T47D (cell line): ENCODE measurements around the gene CYGB.
A peak's percentile ranks its signal among the peaks of the same experiment; 100 is the strongest.

Source experiments
- DNase-seq, 2 experiments: peaks; one replicate each; pipeline versions ENCODE4 v3.0.0 to v3.0.0-alpha.2; 2011 to 2012; ENCODE audit warnings: low read depth in 1 of 2, low spot score in 1 of 2
- JUND ChIP-seq: IDR thresholded peaks from 2 replicates; pipeline ENCODE4 v1.6.1; 2012; ENCODE audit warnings: low read depth
- in situ Hi-C: cut with HindIII; loops from 2 replicates; pipeline ENCODE4 v1.10.0; 2016; ENCODE audit warnings: low sequenced_read_pairs, low pct_unique_long_range_greater_than_20kb

CYGB gene

DNA sequence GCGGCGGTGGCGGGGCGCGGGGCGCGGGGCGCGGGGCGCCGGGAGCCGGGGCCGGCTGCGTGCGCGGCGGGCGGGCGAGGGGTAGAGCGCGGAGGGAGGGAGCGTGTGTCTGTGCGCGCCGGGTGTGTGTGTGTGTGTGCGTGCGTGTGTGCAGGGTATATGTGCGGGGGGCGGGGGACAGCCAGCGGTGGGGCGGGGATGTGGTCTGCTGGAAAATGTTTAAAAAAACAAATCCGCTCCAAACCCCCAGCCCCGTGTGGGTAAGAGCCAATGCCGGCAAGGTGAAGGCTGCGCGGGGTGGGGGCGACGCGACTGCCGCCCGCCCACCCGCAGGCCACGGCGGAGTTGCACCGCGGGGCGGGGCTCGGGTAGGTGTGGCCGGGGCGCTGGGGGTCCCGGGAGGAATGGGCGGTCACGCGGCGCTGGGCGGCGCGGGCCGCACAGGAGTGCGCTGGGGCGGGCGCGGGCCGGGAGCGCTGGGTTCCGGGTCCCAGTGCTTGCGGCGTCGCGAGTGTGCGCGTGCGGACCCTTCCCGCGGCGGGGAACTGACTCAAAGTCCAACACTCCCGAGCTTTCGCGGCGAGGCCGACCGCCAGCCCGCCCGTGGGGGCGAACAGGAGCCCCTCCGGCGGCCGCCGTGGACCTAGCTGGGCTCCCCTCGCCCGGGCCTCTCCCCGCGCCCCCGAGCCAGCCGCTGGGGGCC lies at the start of gene CYGB:
CYGB (minus strand) TSS at position 132 of the 703 bp plus-strand sequence. CDS start 167 bp downstream, outside the sequence.
- in situ Hi-C loops: no loop called here
- no peak for DNase-seq
- TF ChIP-seq JUND: no peak

- peak in 1 of 2 experiments; percentile 62 for DNase-seq
- TF ChIP-seq JUND: no peak
- in situ Hi-C loops: no loop called here
Measured at GRCh38 chr17:76586741-76587487, 49.4 kb upstream of the CYGB start.

GRCh38 chr17:76585649-76586593 lies 48.4 kb upstream of the CYGB start, which contains the start of gene ST6GALNAC2:
TSS of gene ST6GALNAC2 (minus strand) at chr17:76585860. CDS start at chr17:76585808, 52 bp downstream.
- DNase-seq: peak; percentile 76 to 92
- in situ Hi-C loops: no loop called here
- TF ChIP-seq JUND: no peak

- in situ Hi-C loops: no loop called here
- DNase-seq: peak in 1 of 2 experiments; percentile 70
- no peak for TF ChIP-seq JUND
Measured at GRCh38 chr17:76585033-76585648, 47.6 kb upstream of the CYGB start.

DNA sequence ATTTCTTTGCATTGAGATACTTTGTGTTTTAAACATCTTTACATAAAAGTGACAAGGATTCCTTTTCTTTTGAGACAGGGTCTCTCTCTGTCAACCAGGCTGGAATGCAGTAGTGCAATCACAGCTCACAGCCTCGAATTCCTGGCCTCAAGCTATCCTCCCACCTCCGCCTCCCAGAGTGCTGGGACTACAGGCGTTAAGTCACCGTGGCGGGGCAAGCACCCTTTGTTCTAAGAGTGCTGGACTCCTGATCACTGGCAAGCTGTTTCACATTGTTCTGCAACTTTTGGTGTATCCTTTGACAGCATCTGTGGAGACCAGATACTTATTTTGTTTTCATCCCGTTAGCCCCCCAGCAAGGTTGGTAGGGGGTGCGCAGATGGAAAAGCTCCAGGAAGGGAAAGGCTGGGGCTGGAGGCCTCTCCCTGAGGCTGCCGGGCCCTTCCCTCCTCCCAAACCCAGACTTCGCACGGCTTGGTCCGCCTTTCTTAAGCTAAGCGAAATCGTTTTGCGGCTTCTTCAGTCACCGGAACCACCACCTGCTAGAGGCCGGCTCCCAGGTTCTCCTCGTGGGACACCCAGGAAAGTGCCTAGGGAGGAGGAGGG lies 47.0 kb upstream of the CYGB start:
- no peak for TF ChIP-seq JUND
- peak; percentile 35 to 61 for DNase-seq
- in situ Hi-C loops: no loop called here

DNA sequence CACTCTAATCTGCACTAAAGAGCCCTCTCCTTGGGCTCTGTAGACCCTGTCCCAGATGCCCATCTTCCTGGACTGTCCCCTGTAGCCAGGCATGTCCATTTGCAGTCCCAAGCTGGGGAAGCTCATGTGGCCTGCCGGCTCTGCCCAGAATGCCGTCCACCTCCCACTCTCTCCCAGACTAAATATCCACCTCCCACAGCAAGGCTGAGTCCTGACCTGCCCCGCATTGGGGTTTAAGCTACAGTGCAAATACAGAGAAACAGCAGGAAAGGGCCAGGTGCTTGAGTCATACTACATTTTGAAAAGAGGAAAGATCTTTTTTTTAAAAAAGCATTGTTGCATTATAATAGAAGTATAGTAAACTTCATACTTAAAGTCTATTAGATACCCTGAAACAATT lies 45.2 kb upstream of the CYGB start:
- in situ Hi-C loops: no loop called here
- DNase-seq: peak in 1 of 2 experiments; percentile 64
- TF ChIP-seq JUND: no peak

GRCh38 chr17:76581515-76581914 lies 44.0 kb upstream of the CYGB start:
- TF ChIP-seq JUND: no peak
- in situ Hi-C loops: no loop called here
- DNase-seq: no peak

GRCh38 chr17:76579281-76579680 lies 41.8 kb upstream of the CYGB start:
- in situ Hi-C loops: no loop called here
- no peak for TF ChIP-seq JUND
- DNase-seq: no peak

GRCh38 chr17:76578376-76578775 lies 40.9 kb upstream of the CYGB start:
- DNase-seq: peak; percentile 95 to 96
- in situ Hi-C loops: no loop called here
- TF ChIP-seq JUND: no peak

- DNase-seq: no peak
- in situ Hi-C loops: no loop called here
- TF ChIP-seq JUND: no peak
Measured at GRCh38 chr17:76577876-76578275, 40.4 kb upstream of the CYGB start.

DNA sequence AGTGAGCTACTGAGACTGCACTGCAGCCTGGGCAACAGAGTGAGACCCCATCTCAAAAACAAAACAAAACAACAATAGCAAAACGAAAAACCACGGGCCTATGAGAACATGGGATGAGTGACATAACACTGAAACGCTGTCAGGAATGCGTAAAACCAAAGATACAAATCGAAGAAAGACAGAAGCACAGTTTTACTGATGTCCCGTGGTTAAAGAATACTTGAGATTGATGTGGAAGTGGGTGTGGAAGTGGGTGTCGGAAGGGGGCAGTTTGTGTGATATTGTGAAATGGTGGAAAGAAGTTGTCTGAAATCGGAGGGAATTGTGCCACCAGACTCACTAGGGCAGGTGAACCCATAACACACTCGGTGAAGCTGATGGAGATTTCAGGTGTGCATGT lies 38.7 kb upstream of the CYGB start:
- in situ Hi-C loops: no loop called here
- TF ChIP-seq JUND: no peak
- no peak for DNase-seq

GRCh38 chr17:76575570-76575969 lies 38.1 kb upstream of the CYGB start:
- TF ChIP-seq JUND: no peak
- in situ Hi-C loops: no loop called here
- no peak for DNase-seq
